ENCODE data around the gene UFD1.

- TF ChIP-seq YY1 (IDR thresholded peaks at IDR 0.05; ENCODE audit: low read depth) = no peak
- no peak for TF ChIP-seq NFIC (IDR thresholded peaks at IDR 0.05)
- TF ChIP-seq, protein P1, sequence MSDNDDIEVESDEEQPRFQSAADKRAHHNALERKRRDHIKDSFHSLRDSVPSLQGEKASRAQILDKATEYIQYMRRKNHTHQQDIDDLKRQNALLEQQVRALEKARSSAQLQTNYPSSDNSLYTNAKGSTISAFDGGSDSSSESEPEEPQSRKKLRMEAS (IDR thresholded peaks at IDR 0.05) = no peak
- TF ChIP-seq RAD21 (IDR thresholded peaks at IDR 0.05; ENCODE audit: low read depth) = no peak
- no peak for TF ChIP-seq TCF12 (IDR thresholded peaks at IDR 0.05; ENCODE audit: low read depth)
- no peak for TF ChIP-seq CREB1 (IDR thresholded peaks at IDR 0.05; ENCODE audit: low read depth)
- no peak for TF ChIP-seq EGR1 (IDR thresholded peaks at IDR 0.05)
- no peak for TF ChIP-seq EP300 (IDR thresholded peaks at IDR 0.05; ENCODE audit: borderline replicate concordance)
- no peak for TF ChIP-seq CEBPB (IDR thresholded peaks at IDR 0.05)
- no peak for TF ChIP-seq TAF1 (IDR thresholded peaks at IDR 0.05; ENCODE audit: low read depth)
- TF ChIP-seq, protein P2, sequence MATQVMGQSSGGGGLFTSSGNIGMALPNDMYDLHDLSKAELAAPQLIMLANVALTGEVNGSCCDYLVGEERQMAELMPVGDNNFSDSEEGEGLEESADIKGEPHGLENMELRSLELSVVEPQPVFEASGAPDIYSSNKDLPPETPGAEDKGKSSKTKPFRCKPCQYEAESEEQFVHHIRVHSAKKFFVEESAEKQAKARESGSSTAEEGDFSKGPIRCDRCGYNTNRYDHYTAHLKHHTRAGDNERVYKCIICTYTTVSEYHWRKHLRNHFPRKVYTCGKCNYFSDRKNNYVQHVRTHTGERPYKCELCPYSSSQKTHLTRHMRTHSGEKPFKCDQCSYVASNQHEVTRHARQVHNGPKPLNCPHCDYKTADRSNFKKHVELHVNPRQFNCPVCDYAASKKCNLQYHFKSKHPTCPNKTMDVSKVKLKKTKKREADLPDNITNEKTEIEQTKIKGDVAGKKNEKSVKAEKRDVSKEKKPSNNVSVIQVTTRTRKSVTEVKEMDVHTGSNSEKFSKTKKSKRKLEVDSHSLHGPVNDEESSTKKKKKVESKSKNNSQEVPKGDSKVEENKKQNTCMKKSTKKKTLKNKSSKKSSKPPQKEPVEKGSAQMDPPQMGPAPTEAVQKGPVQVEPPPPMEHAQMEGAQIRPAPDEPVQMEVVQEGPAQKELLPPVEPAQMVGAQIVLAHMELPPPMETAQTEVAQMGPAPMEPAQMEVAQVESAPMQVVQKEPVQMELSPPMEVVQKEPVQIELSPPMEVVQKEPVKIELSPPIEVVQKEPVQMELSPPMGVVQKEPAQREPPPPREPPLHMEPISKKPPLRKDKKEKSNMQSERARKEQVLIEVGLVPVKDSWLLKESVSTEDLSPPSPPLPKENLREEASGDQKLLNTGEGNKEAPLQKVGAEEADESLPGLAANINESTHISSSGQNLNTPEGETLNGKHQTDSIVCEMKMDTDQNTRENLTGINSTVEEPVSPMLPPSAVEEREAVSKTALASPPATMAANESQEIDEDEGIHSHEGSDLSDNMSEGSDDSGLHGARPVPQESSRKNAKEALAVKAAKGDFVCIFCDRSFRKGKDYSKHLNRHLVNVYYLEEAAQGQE (IDR thresholded peaks at IDR 0.05; ENCODE audit: low read depth) = no peak
Measured at GRCh38 chr22:19517171-19517500, 38.1 kb upstream of the UFD1 start.
